Effector memory CD4-positive, alpha-beta T cell (primary cell): ENCODE measurements around the gene FBN1.

Experiments used
- DNase-seq, 3 donors: peaks; one replicate each; pipeline ENCODE4 v3.0.0-alpha.2; 2020
- H3K27ac ChIP-seq: 2 replicates; pipeline ENCODE4 v1.7.0; 2013; ENCODE audit warnings: mild to moderate bottlenecking, low read length, moderate library complexity; ENCODE audit not compliant: insufficient read depth, poor library complexity, severe bottlenecking
- H3K27me3 ChIP-seq: replicated peaks from 2 replicates; pipeline ENCODE4 v1.7.0; 2013; ENCODE audit warnings: mild to moderate bottlenecking, low read length; ENCODE audit not compliant: insufficient read depth, control insufficient read depth, poor library complexity, severe bottlenecking
- H3K36me3 ChIP-seq: 2 replicates; pipeline ENCODE4 v1.7.0; 2013; ENCODE audit warnings: mild to moderate bottlenecking, low read length, moderate library complexity; ENCODE audit not compliant: control insufficient read depth, insufficient read depth
- H3K4me1 ChIP-seq: 2 replicates; pipeline ENCODE4 v1.7.0; 2013; ENCODE audit warnings: low read length, mild to moderate bottlenecking; ENCODE audit not compliant: control insufficient read depth, insufficient read depth, poor library complexity, severe bottlenecking
- H3K4me3 ChIP-seq: 2 replicates; pipeline ENCODE4 v1.7.0; 2013; ENCODE audit warnings: low read length, low read depth, mild to moderate bottlenecking; ENCODE audit not compliant: insufficient read depth, poor library complexity, severe bottlenecking
- H3K9me3 ChIP-seq: 2 replicates; pipeline ENCODE4 v1.7.0; 2013; ENCODE audit warnings: mild to moderate bottlenecking, low read length, moderate library complexity; ENCODE audit not compliant: control insufficient read depth

FBN1 gene

GRCh38 chr15:48456134-48456533, 189.4 kb downstream of the FBN1 start:
- Histone ChIP-seq H3K9me3 (no peaks in the 10 kb centered on the region), H3K4me1 (no peaks in the 10 kb centered on the region), H3K27me3 (no peaks in the 10 kb centered on the region), H3K4me3 (no peak overlapping the region), H3K36me3 (no peaks in the 10 kb centered on the region), H3K27ac (no peak overlapping the region)
- no peak for DNase-seq

GRCh38 chr15:48451736-48452135, 193.8 kb downstream of the FBN1 start:
- Histone ChIP-seq H3K4me1 (no peaks in the 10 kb centered on the region), H3K36me3 (no peaks in the 10 kb centered on the region), H3K27ac (no peak overlapping the region)

GRCh38 chr15:48451241-48451640, 194.3 kb downstream of the FBN1 start:
- Histone ChIP-seq H3K4me3 (no peak overlapping the region), H3K36me3 (no peaks in the 10 kb centered on the region), H3K4me1 (no peaks in the 10 kb centered on the region), H3K27ac (no peak overlapping the region), H3K9me3 (no peaks in the 10 kb centered on the region), H3K27me3 (no peaks in the 10 kb centered on the region)
- no peak for DNase-seq

More at GRCh38 chr15:48451736-48452135, 193.8 kb downstream of the FBN1 start:
- no peak overlapping the region for H3K4me3 ChIP-seq
- DNase-seq, result no peak
- no peaks in the 10 kb centered on the region for H3K9me3 ChIP-seq
- no peaks in the 10 kb centered on the region for H3K27me3 ChIP-seq

GRCh38 chr15:48449734-48450133, 195.8 kb downstream of the FBN1 start:
- H3K4me1 ChIP-seq, result no peaks in the 10 kb centered on the region
- no peaks in the 10 kb centered on the region for H3K27me3 ChIP-seq
- no peaks in the 10 kb centered on the region for H3K36me3 ChIP-seq
- H3K27ac ChIP-seq, result no peak overlapping the region
- H3K9me3 ChIP-seq, result no peaks in the 10 kb centered on the region
- no peak overlapping the region for H3K4me3 ChIP-seq
- DNase-seq, result no peak

- H3K27ac ChIP-seq, result no peak overlapping the region
- no peaks in the 10 kb centered on the region for H3K9me3 ChIP-seq
- H3K36me3 ChIP-seq, result no peaks in the 10 kb centered on the region
- no peaks in the 10 kb centered on the region for H3K4me1 ChIP-seq
- no peaks in the 10 kb centered on the region for H3K27me3 ChIP-seq
- no peak overlapping the region for H3K4me3 ChIP-seq
- DNase-seq, result no peak
Measured at GRCh38 chr15:48447657-48448056, 197.9 kb downstream of the FBN1 start.

GRCh38 chr15:48447058-48447457, 198.5 kb downstream of the FBN1 start:
- no peak for DNase-seq
- Histone ChIP-seq H3K27me3 (no peaks in the 10 kb centered on the region), H3K9me3 (no peaks in the 10 kb centered on the region), H3K4me1 (no peaks in the 10 kb centered on the region), H3K27ac (no peak overlapping the region), H3K4me3 (no peak overlapping the region), H3K36me3 (no peaks in the 10 kb centered on the region)

- H3K4me1 ChIP-seq, result no peaks in the 10 kb centered on the region
- no peak for DNase-seq
- H3K27ac ChIP-seq, result no peak overlapping the region
- no peak overlapping the region for H3K4me3 ChIP-seq
- H3K36me3 ChIP-seq, result no peaks in the 10 kb centered on the region
- H3K9me3 ChIP-seq, result no peaks in the 10 kb centered on the region
- H3K27me3 ChIP-seq, result no peaks in the 10 kb centered on the region
Measured at GRCh38 chr15:48442011-48442410, 203.5 kb downstream of the FBN1 start.

GRCh38 chr15:48440084-48440483, 205.4 kb downstream of the FBN1 start:
- Histone ChIP-seq H3K27ac (no peak overlapping the region), H3K27me3 (no peaks in the 10 kb centered on the region), H3K4me3 (no peak overlapping the region), H3K4me1 (no peaks in the 10 kb centered on the region), H3K36me3 (no peaks in the 10 kb centered on the region), H3K9me3 (no peaks in the 10 kb centered on the region)
- no peak for DNase-seq

- no peak for DNase-seq
- Histone ChIP-seq H3K36me3 (no peaks in the 10 kb centered on the region), H3K4me1 (no peaks in the 10 kb centered on the region), H3K27me3 (no peaks in the 10 kb centered on the region), H3K9me3 (no peaks in the 10 kb centered on the region), H3K27ac (no peak overlapping the region), H3K4me3 (no peak overlapping the region)
Measured at GRCh38 chr15:48437178-48437577, 208.3 kb downstream of the FBN1 start.

- H3K27ac ChIP-seq, result no peak overlapping the region
- H3K9me3 ChIP-seq, result no peaks in the 10 kb centered on the region
- H3K27me3 ChIP-seq, result no peaks in the 10 kb centered on the region
- DNase-seq, result no peak
- no peaks in the 10 kb centered on the region for H3K4me1 ChIP-seq
- no peaks in the 10 kb centered on the region for H3K36me3 ChIP-seq
- no peak overlapping the region for H3K4me3 ChIP-seq
Measured at GRCh38 chr15:48435321-48435720, 210.2 kb downstream of the FBN1 start.
